ENCODE measurements around the gene GPX4.

Gene GPX4

DNA sequence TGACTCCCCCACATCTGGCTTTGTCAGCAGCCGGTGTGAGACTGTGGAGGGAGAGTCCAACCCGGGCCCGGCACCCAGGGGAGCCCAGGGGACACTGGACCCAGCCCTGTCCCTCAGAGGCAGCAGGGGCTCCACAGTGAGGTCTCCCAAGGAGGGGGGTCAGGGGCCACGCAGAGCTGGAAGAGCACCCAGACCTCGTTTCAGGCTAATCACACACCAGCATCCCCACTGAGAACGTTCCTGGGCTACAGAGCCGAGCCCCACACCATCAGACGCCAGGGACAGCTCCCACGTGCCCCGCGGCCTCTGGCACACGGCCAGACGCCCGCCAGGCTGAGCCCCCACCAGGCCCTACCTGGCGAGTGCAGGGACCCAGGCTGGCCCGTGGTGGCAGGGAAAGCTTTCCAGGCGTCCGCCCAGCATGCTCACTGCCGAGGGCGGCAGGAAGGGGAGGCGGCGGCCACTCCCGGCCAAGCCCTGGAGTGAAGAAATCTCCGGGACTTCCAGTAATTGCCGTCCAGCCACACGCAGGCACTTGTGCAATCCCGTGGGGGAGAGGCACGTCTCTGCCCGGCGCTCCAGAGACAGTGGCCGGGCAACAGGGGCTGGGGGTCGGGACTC, 51.0 kb downstream of the GPX4 start:
- DNase-seq = peak; percentile 82

DNA sequence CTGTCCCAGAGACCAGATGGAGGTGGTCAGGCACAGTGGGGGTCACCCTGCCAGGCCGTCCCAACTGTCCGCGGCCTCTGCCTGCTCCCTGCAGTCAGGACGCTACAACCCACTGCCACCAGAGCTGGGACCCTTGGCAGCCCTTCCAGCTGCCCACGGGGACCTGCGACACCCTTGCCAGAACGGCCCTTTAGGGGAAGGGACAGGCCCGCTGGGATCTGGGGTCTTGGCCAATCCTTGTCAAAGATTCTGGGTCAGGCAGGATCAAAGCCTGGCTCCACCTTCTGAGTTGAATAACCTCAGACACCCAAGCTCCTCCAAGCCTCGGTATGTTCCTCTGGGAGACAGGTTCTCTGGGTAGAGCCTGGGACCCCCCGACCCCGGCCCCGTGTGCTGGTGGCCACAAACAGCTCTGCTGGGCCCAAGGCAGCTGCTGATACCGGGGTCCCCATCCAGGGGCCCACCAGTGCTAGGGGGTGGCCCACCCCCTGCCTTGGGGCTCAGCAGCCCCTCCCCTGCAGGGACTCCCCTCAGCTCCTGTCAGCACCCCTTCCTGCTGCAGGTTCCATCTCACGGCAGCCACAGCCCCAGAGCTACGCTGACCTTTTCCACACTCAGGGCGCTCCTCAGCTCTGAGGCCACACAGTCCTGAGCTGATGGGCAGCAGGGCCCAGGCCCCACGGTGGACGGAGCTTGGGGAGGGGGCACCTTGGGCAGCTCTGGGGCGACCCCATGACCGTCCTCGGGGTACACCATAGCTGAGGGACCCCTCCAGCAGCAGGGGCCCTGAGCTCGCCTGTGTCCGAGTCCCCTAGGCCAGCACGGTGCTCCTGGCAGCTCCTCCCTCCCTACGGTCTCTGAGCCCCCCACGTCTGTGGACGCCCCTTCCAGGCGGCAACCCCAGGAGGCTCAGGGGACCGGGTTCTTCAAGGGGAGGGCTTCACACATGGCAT, 51.8 kb downstream of the GPX4 start:
- peak; percentile 15 for DNase-seq
